Left colon (tissue), 2 donors: ENCODE results near the gene SGSM2. TPM values are rescaled to one million over a fixed set of nuclear protein-coding genes. Genes with fewer than 3 reads are reported as not detected.

Source experiments
- ATAC-seq: fragments of 200-7000 bp; cut with Tn5 transposase; one replicate; pipeline ENCODE4 v1.9.1; 2020; ENCODE audit warnings: mild to moderate bottlenecking, moderate library complexity
- DNase-seq, 2 donors: peaks; one replicate each; pipeline ENCODE4 v3.0.0-alpha.2; 2020
- intact Hi-C, 2 donors: fragments of 100-400 bp; cut with DNase I in 1 of 2; cut with micrococcal nuclease in 1 of 2; formaldehyde crosslinking; loops; one replicate each; pipeline versions ENCODE4 v1.11.2 to v1.14.0; 2022; cut with DNase I, micrococcal nuclease
- total RNA-seq, 2 donors: library from RNA; stranded (reverse); fragmentation: NEBNext Ultra II Directional; extraction: Animal tissue kit (Norgen Biotek cat#: 25700); gene quantifications; one replicate each; pipeline ENCODE4 v1.2.1, GENCODE V29; 2021
- donor health status: DM: no; HTN: no; CAD: no.
- donor health status: DM: yes; HTN: yes; CAD: no.

The SGSM2 gene
- total RNA-seq, 2 donors from 2014 or later = 29.6 to 35.3 TPM

DNA sequence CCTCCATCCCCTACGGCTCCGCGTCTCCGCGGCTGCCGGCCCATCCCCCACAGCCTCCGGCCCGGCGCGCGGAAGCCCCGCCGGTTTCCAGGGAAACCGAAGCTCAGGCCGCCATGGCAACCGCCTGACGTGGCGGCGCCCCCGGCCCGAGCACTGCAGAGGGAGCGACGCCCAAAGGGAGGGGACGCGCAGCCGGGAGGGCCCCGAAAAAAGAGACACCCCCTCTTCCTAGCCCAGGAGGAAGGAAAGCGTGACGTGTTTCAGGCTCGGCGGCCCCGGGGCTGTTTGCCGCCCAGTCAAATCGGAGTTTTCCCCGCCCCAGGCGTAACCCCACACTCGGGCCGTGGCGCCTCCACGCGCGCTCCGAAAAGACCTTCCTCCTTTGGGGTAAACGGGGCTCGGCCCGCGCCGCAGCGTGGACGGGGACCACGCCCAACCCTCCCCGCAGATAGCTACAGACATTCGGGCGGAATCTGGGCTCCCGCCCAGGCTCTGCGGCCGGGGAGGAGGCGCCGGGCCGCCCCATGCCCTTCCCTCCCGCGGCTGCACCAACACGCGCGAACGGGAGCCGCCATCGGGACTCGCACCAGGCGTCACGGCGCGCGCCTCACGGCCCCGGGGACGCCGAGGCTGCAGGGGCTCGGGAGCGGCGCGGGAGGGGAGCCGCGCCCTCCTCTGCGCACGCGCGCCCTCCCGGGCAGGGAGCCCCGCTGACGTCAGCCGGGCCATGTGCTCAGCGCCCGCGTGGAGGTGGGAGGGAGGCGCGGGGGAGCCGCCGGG, 56.1 kb downstream of the SGSM2 start:
- intact Hi-C loops = no loop called here
- DNase-seq (peak; percentile 86 to 92), ATAC-seq (peak; percentile 58)

DNA sequence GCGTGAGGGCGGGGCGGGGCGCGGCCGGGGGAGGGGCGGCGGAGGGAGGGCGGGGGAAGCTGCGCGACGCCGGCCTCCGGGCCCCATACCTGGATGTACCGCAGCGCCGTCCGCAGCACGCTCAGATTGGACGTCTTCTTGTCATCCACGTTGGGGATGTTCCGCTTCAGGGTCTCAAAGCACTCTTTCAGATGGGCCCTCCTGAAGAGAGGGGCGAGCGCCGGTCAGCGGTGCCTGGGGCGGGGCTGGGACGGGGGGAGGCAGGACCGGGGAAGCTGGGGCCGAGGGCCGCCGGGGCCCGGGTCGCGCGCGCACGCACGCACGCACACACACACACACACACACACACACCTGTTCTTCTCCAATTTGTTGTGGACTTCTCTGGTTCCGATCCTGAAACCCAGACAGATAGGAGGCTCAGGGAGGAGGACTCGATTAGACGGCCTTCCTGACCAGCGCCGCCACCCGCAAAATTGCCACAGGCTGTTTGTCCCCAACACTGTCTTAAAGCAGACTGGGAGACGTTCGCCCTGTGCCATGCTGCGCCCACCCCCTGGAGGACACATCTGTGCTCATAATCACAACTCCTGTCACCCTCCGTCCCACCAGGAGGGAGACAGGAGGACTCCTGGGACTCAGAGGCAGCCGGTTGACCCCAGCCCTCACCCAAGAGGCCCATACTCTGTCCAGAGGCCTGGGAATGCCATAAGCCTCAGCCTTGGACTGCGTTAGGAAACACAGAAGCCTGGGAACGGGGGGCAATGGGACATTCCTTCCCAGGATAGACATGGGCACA, 56.9 kb downstream of the SGSM2 start:
- ATAC-seq = no peak
- peak; percentile 44 to 52 for DNase-seq
- intact Hi-C loops = no loop called here

- ATAC-seq (no peak), DNase-seq (peak in 1 of 2 donors; percentile 50)
- intact Hi-C loops = no loop called here
These were observed 57.5 kb downstream of the SGSM2 start for GRCh38 chr17:2394775-2395201.

DNA sequence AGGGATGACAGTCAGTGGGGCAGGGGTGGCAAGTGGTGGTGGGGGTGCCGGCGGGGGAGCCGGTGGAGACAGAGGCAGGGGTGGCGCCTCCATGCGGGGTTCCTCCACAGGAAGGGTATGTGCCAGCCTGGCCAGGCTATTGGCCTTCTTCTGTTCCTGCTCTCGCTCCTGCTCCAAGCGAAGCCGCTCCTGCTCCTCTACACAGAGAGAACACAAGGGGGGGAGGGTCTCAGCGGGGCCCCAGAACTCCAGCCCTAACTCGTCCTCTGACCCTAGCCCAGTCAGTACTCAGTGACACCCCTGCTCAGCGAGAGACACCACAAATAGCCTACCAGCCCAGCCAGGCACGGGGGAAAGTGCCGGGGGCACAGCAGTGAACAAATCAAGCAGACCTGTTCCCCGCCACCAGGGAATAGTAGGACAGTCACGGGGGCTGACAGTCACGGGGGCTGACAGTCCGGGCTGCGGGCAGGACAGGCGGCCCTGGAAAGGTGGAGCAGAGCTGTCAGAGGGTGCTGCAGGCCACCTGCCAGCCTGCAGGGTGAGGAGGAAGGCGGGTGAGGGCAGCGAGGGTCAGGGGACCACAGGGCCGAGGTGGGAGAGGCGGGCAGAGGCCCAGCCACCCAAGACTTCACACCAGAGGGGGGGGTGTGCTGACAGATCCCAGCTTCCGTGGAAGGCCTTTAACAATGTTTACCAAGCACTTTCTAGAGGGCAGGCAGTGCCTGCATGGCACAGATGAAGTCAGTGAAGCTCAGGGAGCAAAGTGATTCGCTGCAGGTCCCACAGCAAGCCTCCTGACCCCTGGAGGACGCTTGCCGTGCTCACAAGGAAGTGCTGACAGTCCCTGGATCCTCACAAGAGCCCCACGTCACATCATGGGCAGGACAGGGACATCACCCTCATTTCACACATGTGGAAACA, 58.2 kb downstream of the SGSM2 start:
- DNase-seq = peak; percentile 63 to 82
- intact Hi-C loops = no loop called here
- ATAC-seq = peak; percentile 13

- ATAC-seq (no peak), DNase-seq (no peak)
- intact Hi-C loops = no loop called here
These were observed 58.9 kb downstream of the SGSM2 start for GRCh38 chr17:2396192-2396567.

DNA sequence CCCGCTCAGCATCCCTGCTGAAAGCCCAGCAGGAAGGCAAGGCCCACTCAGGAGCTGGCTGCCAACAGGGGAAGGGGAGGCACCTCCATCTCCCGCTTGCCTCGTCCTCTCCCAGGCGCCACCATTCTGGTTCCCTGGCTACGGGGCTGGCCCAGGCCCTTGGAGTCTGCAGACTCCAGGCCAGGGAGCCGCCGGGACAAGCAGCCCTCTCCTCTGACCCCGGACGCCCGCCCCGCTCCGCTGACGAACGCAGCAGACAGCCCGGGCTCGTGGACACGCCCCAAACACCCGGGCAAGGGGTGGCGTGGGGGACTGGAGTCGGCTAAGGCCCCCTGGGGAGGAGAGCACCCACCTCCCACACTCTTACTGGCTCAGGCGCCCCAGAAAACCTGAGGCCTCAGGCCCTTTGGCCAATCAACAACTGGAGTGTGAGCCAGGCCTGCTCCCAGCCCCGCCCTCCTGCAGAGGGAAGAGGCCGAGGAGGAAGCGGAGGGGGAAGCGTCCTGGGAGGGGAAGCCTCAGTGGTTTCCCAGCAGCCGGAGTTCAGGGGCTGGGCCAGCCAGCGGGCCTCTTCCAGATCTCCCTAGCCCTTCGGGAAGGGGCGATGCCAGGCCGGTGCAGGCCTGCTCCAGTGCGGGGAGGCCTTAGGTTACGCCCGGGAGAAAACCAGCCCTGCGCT, 59.4 kb downstream of the SGSM2 start:
- ATAC-seq = peak; percentile 28

DNA sequence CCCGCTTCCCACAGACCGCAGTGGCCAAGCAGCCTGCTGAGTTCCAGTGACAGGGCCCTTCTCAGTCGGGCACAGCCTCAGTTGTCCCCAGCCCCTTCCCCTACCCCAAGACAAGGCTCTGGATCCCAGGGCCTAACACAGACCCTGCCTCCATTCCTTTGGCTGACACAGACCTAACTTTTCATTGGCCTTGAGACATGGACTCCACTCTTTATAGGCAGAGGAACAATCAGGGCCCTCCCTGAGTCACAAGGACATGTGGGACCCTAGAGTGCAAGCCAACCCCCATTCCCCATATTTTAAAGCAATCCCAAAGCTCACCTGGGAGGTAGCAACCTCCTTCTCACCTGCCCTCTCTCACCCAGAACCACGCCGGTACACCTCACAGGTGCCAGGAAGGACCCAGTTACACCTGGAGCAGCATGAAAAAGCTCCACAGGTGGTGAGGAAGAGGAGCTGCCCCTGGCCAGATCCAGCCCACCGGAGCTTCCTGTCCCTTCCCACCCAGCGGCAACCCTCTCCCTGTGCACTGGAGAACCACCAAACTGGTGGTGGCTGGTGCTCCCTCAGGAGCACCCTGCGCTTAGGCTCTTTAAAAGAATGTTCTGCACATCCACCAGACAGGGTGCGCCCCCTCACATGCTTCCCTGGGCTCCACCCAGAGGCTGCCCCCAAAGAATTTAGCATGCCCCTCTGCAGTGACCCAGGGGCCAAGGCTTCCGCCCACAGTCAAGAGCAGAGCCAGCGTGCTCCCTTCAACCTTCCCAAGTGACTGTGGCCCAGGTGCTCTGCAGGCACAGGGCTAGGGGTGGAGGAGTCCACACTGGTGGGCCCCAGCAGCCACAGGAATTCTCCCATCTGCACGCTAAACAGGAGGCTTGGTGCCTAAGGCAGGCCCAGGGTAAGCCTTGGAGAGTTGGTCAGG, 60.2 kb downstream of the SGSM2 start:
- intact Hi-C loops = no loop called here
- ATAC-seq = no peak
- DNase-seq = peak in 1 of 2 donors; percentile 29

More for the DNA sequence above, 59.4 kb downstream of the SGSM2 start:
- intact Hi-C loops = no loop called here
- peak; percentile 90 to 98 for DNase-seq

DNA sequence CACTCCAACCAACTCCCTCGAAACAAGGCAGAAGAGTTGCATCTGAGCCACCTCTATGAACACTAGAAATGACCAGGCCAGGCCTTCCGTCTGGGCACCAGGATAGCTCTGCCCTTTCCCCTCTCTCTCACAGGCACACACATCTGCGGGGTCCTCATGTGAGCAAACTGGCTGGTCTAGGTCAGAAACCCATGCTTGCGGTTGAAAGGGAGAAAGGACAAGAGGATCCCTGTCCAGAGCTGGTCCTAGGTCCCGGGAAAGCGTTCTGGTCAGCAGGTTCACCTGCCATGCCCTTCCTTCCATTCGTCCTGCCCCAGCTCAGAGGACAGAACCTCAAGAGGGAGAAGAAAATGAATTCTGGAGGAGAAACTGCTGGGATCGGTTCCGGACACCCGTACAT, 60.9 kb downstream of the SGSM2 start:
- DNase-seq (no peak), ATAC-seq (no peak)
- intact Hi-C loops = no loop called here

DNA sequence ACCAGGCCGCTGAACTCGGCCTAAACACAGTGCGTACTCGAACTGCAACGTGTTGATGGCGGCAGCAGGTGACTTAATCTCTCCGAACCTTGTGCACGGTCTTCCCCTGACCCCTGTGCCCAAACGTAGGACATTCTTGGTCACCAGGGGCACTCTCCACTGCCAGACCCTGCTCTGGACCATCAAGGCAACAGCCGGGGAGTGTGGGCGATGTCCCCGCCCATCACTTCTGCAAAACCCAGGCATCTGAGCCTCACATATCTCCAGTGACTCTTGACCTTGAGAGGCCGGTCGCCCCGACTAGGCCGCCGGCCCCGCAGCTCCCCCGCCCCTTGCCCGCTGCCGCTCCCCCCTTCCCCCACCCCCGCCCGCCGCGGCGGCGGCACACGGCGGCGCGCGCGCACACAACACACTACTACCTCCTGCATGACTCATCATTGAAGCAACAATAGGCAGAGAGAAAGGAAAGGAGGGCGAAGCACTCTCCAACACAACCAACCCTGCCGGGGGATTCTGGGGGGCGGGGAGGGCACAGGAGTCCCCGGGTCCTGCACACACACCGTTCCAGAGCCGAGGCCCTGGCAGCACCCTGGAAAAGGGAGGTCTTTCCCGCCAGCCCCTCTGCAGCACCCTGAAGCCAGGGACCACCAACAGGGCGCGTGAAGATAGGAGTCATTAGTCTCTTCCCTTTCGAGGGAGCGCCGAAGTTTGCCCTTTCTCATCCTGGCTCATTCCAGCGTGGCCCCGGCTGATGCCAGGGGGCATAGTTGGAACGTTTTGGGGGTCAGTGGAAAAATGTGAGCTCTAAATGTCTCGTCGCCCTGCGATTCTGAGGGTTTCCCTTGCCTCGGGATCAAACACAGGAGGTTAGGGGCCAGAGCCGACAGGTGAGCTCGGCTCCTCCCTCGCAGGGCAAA, 61.6 kb downstream of the SGSM2 start:
- peak; percentile 64 to 70 for DNase-seq
- intact Hi-C loops = no loop called here
- peak; percentile 8 for ATAC-seq

DNA sequence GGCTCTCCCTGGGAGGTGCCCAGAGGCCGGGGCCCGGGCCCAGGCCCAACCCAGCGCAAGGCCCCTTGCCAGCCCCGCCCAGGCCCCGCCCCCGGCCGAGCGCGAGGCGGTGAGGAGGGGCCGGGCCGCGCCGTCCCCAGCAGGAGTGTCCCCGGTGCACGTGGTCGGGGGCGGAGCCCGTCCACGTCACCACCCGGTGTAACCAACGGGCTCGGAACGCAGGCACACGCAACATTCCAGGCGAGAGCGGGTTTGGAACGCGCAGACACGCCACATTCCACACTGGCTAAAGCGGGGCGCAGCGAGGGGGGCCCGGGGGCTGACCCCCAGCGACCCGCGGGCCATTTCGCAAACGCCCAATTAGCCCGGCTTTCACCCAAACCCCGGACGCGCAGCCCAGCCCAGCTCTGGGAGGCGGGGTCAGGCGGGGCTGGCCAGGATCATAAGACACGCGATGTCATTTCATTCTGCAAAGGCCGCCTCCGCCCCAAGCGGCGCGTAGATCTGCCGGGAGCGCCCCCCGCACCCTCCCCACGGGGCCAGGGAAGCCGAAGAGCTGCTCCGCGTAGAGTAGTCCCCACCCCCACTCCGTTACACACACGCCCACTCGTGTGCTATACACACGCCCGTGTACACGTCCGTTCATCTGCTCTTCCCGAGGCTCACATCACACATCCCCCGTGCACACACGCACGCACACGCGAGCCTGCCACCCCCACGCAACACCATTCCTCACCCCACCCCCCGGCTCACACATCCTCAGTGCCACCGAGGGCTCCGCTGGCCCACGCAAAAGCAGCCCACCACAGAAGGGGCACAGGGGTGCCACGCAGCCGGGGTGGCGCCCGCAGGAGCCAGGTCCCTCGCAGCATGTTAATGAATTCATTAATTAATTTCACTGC, 62.5 kb downstream of the SGSM2 start:
- intact Hi-C loops = no loop called here
- DNase-seq = peak; percentile 95 to 96
- ATAC-seq = peak; percentile 54

DNA sequence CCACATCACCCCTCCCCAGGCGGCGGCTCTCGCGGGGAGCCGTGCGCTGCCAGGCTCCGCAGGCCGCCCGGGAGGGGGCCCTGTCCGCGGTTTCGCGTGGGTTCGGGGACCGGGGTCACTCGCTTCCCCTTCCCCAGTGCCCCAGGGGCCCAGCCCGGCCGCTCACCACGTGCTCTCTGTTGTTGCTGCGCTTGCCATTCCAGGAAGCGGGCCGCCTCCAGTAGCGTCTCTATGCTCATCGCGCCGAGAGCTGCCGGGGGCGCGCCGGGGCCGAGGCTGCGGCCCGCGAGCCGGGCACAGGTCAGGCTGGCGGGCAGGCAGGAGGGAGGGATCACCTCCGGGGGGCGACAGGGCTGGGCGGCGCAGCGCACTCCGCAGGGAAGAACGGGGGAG, 63.2 kb downstream of the SGSM2 start:
- ATAC-seq = peak; percentile 5
- intact Hi-C loops = no loop called here
- DNase-seq = peak; percentile 68 to 73

GRCh38 chr17:2400877-2401425, 63.6 kb downstream of the SGSM2 start, which contains the start of gene MNT:
TSS of gene MNT (minus strand) at chr17:2401060. CDS start at chr17:2400712, 348 bp downstream.
- intact Hi-C loops = no loop called here
- DNase-seq = peak; percentile 94 to 95
- ATAC-seq = peak; percentile 52

DNA sequence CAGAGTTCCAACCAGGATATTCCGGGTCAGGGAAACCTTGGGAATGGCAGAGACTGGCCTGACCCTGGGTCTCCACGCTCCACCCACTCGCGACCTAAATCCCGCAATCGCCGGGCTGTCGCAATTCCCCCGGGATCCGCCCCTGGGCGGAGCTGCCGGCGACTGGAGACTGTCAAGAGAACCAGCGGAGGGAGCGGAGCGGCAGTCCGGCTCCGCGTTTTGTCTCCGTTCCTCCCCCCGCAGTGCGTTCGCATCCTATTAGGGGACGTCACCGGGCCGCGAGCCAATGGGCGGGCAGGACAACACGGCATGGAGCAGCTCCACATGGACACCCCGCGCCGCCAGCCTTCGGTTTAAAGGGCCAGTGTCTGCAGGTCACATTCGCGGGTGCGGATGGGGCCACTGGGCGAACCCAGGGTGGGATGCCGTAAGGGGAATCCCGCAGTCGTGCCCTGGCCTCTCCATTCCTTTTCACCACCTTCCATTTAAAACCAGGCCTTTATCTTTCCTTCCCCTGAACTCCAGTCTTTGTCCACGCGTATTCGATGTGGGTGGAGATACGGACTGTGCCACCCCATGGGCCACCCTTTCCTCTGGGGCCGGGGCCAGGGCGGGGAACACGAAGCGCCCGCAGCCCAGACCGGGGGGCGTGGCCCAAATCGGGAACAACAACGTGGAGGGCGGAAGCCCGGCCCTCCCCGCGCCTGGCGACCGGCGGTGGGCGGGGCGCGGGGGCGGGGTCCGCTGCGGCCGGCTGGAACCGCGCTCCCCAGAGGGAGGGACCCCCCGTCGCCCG, 64.3 kb downstream of the SGSM2 start:
- intact Hi-C loops = no loop called here
- DNase-seq (peak; percentile 100), ATAC-seq (peak; percentile 46)

GRCh38 chr17:2402544-2402943, 65.2 kb downstream of the SGSM2 start:
- no peak for ATAC-seq
- no peak for DNase-seq
- intact Hi-C loops = no loop called here
